ENCODE results near the gene UBA6.

DNA sequence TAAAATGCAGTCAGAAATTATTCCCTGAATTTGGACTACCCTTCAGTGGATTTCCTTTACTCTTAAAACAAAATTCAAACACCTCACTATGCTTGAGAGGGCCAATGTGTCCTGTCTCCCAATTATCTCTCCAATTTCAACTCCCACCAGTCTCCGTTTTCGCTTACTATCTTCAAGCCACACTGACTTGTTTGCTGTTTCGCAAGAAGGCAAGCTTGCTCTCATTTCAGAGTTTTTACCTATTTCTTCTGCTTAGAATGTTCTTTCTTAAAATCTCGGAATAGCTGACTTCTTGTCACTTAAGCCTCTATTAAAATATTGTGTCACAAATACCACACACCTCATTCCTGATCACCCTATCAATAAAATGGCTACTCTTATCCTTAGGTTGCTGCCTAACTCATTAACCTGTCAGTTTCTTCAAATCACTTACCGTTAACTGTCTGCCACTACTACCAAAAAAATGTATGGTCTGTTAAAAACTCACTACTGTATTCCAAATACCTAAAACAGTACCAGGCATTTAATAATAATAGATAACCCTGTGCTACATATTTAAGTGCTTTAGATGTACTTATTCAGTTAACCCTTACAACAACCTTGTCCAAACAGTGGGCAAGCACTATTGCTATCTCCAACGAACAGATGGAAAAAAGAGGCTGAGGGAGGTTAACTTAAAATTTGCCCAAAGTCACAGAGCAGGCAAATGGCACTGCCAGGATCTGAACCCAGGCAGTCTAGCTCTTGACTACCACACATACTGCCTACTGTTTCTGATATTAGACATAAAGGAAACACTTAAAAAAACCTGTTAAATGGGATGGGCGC is 2.9 kb downstream of the UBA6 start:
- TF ChIP-seq SMC3 (IDR thresholded peaks at IDR 0.05), result no peak
- TF ChIP-seq RFX5 (IDR thresholded peaks at IDR 0.05), result no peak
- TF ChIP-seq MAFK (IDR thresholded peaks at IDR 0.05; ENCODE audit: partially characterized antibody), result no peak
- TF ChIP-seq, protein P1, sequence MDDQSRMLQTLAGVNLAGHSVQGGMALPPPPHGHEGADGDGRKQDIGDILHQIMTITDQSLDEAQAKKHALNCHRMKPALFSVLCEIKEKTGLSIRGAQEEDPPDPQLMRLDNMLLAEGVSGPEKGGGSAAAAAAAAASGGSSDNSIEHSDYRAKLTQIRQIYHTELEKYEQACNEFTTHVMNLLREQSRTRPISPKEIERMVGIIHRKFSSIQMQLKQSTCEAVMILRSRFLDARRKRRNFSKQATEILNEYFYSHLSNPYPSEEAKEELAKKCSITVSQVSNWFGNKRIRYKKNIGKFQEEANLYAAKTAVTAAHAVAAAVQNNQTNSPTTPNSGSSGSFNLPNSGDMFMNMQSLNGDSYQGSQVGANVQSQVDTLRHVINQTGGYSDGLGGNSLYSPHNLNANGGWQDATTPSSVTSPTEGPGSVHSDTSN (IDR thresholded peaks at IDR 0.05), result no peak
- TF ChIP-seq, protein P2, sequence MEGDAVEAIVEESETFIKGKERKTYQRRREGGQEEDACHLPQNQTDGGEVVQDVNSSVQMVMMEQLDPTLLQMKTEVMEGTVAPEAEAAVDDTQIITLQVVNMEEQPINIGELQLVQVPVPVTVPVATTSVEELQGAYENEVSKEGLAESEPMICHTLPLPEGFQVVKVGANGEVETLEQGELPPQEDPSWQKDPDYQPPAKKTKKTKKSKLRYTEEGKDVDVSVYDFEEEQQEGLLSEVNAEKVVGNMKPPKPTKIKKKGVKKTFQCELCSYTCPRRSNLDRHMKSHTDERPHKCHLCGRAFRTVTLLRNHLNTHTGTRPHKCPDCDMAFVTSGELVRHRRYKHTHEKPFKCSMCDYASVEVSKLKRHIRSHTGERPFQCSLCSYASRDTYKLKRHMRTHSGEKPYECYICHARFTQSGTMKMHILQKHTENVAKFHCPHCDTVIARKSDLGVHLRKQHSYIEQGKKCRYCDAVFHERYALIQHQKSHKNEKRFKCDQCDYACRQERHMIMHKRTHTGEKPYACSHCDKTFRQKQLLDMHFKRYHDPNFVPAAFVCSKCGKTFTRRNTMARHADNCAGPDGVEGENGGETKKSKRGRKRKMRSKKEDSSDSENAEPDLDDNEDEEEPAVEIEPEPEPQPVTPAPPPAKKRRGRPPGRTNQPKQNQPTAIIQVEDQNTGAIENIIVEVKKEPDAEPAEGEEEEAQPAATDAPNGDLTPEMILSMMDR (IDR thresholded peaks at IDR 0.05), result no peak
- TF ChIP-seq EP300 (IDR thresholded peaks at IDR 0.05), result no peak
- TF ChIP-seq SREBF2 (IDR thresholded peaks at IDR 0.05), result no peak
- TF ChIP-seq RNF2 (IDR thresholded peaks at IDR 0.05; ENCODE audit: borderline replicate concordance, low read depth), result no peak
- TF ChIP-seq POLR2A (IDR thresholded peaks at IDR 0.05; ENCODE audit: low read length), result no peak
- TF ChIP-seq EHMT2 (IDR thresholded peaks at IDR 0.05; ENCODE audit: low read depth), result no peak
- TF ChIP-seq, protein P3, sequence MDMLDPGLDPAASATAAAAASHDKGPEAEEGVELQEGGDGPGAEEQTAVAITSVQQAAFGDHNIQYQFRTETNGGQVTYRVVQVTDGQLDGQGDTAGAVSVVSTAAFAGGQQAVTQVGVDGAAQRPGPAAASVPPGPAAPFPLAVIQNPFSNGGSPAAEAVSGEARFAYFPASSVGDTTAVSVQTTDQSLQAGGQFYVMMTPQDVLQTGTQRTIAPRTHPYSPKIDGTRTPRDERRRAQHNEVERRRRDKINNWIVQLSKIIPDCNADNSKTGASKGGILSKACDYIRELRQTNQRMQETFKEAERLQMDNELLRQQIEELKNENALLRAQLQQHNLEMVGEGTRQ (IDR thresholded peaks at IDR 0.05), result no peak
